HepG2 (cell line): ENCODE results near the gene ASAP2. TPM values are rescaled to one million over a fixed set of nuclear protein-coding genes. Genes with fewer than 3 reads are reported as not detected.

Experiments used
- ARID3A ChIP-seq: IDR thresholded peaks from 2 replicates; pipeline ENCODE4 v1.6.1; 2012; ENCODE audit warnings: low read depth, low read length, improper control_type of control experiment
- ELF3 ChIP-seq: IDR thresholded peaks from 2 replicates; pipeline ENCODE4 v1.6.1; 2016; ENCODE audit warnings: missing genetic modification reagents, missing compliant biosample characterization
- ETS1 ChIP-seq: sonication (generic); formaldehyde crosslinking; IDR thresholded peaks from 2 replicates; pipeline ENCODE4 v1.4.0; 2020; ENCODE audit warnings: missing genetic modification reagents
- GATAD1 ChIP-seq: IDR thresholded peaks from 2 replicates; pipeline ENCODE4 v1.6.1; 2016; ENCODE audit warnings: missing genetic modification reagents, missing compliant biosample characterization
- GPN1 ChIP-seq: sonication (generic); formaldehyde crosslinking; IDR thresholded peaks from 2 replicates; pipeline ENCODE4 v1.5.1; 2020; ENCODE audit warnings: missing genetic modification reagents, borderline replicate concordance
- GZF1 ChIP-seq: sonication (generic); formaldehyde crosslinking; IDR thresholded peaks from 2 replicates; pipeline ENCODE4 v1.5.1; 2020; ENCODE audit warnings: mild to moderate bottlenecking, missing genetic modification reagents
- HNRNPLL ChIP-seq: fragments of 200-400 bp; formaldehyde crosslinking; IDR thresholded peaks from 2 replicates; pipeline ENCODE4 v1.6.1; 2017; ENCODE audit warnings: mild to moderate bottlenecking, low read depth, low read length; ENCODE audit not compliant: poor library complexity, severe bottlenecking
- JARID2 ChIP-seq: sonication (generic); formaldehyde crosslinking; IDR thresholded peaks from 2 replicates; pipeline ENCODE4 v1.8.1; 2023; ENCODE audit warnings: missing genetic modification reagents, inconsistent platforms; ENCODE audit not compliant: insufficient replicate concordance
- KLF15 ChIP-seq: sonication (generic); formaldehyde crosslinking; IDR thresholded peaks from 2 replicates; pipeline ENCODE4 v1.8.1; 2023; ENCODE audit warnings: borderline replicate concordance, mild to moderate bottlenecking, inconsistent platforms, missing genetic modification reagents, mixed read lengths
- NRL ChIP-seq: sonication (generic); formaldehyde crosslinking; IDR thresholded peaks from 2 replicates; pipeline ENCODE4 v1.5.0; 2020; ENCODE audit warnings: missing genetic modification reagents, mild to moderate bottlenecking, moderate library complexity, borderline replicate concordance
- PAX8 ChIP-seq: sonication (generic); formaldehyde crosslinking; IDR thresholded peaks from 2 replicates; pipeline ENCODE4 v1.8.0; 2022; ENCODE audit warnings: mild to moderate bottlenecking, missing genetic modification reagents, borderline replicate concordance
- RFX5 ChIP-seq: IDR thresholded peaks from 2 replicates; pipeline ENCODE4 v1.6.1; 2011; ENCODE audit warnings: low read depth, low read length, improper control_type of control experiment
- U2AF1 ChIP-seq: fragments of 200-400 bp; formaldehyde crosslinking; optimal IDR thresholded peaks from 2 replicates; pipeline ENCODE3; 2017; ENCODE audit warnings: mild to moderate bottlenecking, low read depth, low read length
- YEATS2 ChIP-seq: sonication (generic); formaldehyde crosslinking; IDR thresholded peaks from 2 replicates; pipeline ENCODE4 v1.4.0; 2020; ENCODE audit warnings: missing genetic modification reagents, borderline replicate concordance
- ZNF550 ChIP-seq: sonication (generic); formaldehyde crosslinking; IDR thresholded peaks from 2 replicates; pipeline ENCODE4 v1.4.0; 2020; ENCODE audit warnings: mild to moderate bottlenecking, missing genetic modification reagents, borderline replicate concordance
- ZNF652 ChIP-seq: IDR thresholded peaks from 2 replicates; pipeline ENCODE4 v1.6.1; 2016; ENCODE audit warnings: low read depth, borderline replicate concordance
- ZNF674 ChIP-seq: sonication (generic); formaldehyde crosslinking; IDR thresholded peaks from 2 replicates; pipeline ENCODE4 v1.5.0; 2020; ENCODE audit warnings: low read depth, mild to moderate bottlenecking, missing genetic modification reagents
- ZNF768 ChIP-seq: sonication (generic); formaldehyde crosslinking; IDR thresholded peaks from 2 replicates; pipeline ENCODE4 v1.4.0; 2020; ENCODE audit warnings: missing genetic modification reagents
- polyA plus RNA-seq, 8 experiments: library from polyadenylated mRNA; depleted of rRNA in 3 of 8; stranded (reverse) in 7 of 8; unstranded in 1 of 8; fragments of >200 nt; fragmentation: Illumina TruSeq in 4 of 8; extraction: Trizol in 4 of 8; gene quantifications; 2 replicates each; pipeline versions ENCODE4 v1.2.1 to v1.2.3, GENCODE V29; 2011 to 2016; ENCODE audit warnings: low read depth in 4 of 8, missing spikeins in 1 of 8, mixed read lengths in 1 of 8; ENCODE audit not compliant: insufficient read depth in 1 of 8
- total RNA-seq, 5 experiments: library from RNA; depleted of rRNA; stranded (reverse); fragments of >200 nt; fragmentation: Illumina TruSeq; extraction: Trizol; gene quantifications; 2 replicates each; pipeline ENCODE4 v1.2.3, GENCODE V29; 2016; ENCODE audit warnings: low read depth in 1 of 5
- TF ChIP-seq, protein P1 (sequence below): sonication (generic); formaldehyde crosslinking; IDR thresholded peaks from 2 replicates; pipeline ENCODE4 v1.8.0; 2022; ENCODE audit warnings: low read depth, missing genetic modification reagents
- TF ChIP-seq, protein P2 (sequence below): IDR thresholded peaks from 2 replicates; pipeline ENCODE4 v1.6.1; 2016; ENCODE audit warnings: missing compliant biosample characterization, missing genetic modification reagents, borderline replicate concordance
- TF ChIP-seq, protein P3 (sequence below): sonication (generic); formaldehyde crosslinking; IDR thresholded peaks from 2 replicates; pipeline ENCODE4 v1.8.0; 2022; ENCODE audit warnings: mild to moderate bottlenecking, missing genetic modification reagents, moderate library complexity

The ASAP2 gene
- total and polyA plus RNA-seq, 2 of the 13 experiments (the other 11 are each of a cell fraction or from before 2014, with no cell fraction given) = 7.3 to 22.3 TPM

DNA sequence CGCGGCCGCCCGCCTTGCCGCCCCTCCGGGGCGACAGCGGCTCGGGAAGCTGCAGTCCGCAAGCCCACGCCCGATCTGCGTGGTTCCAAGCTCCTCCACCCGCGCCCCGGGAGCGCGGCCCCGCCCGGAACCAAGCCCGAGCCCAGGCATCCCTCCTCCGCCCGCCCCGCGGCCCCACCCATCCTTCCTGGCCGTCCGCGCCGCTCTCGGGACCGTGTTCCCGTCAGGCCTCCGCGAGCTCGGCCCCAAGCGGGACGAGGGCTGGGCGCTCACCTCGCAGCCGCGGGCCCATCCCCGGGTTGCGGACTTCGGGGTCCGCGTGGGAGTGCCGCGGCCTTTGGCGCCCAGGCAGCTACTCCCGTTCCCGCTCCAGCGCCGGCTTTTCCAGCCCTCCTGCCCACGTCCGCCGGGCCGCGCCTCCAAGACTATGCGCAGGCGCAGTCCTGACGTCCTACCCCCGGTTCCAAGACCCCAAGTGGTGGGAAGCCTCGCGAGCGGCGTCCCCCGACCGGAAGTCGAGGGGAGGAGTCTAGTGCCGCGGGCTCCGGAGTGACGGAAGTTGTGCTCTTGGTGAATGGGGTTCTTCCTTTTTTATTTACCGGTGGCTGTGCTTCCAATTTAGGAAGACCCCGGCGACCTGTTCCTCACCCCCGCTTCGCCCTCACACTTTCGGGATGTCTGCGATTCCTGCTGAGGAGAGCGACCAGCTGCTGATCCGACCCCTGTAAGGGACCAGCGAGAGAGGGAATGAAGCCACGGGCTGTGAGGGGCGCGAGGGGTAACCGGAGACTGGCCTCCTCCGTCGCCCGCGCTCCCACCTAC, 216.7 kb downstream of the ASAP2 start, which contains the start of the genes CPSF3 and ITGB1BP1 (continued):
- TF ChIP-seq ETS1 (CRISPR knock-in tag) = 0 out of 2 replicates have a peak, but pooled peaks have one; percentile 49
- TF ChIP-seq GATAD1 (CRISPR knock-in tag) = peak; percentile 94
- no peak; the same call in 1 of the 2 replicates for TF ChIP-seq PAX8 (CRISPR knock-in tag)
- TF ChIP-seq GPN1 (CRISPR knock-in tag) = no peak
- no peak for TF ChIP-seq KLF15 (CRISPR knock-in tag)
- peak; percentile 40; the same call in 1 of the 2 replicates for TF ChIP-seq ZNF768 (CRISPR knock-in tag)
- TF ChIP-seq, protein P1, sequence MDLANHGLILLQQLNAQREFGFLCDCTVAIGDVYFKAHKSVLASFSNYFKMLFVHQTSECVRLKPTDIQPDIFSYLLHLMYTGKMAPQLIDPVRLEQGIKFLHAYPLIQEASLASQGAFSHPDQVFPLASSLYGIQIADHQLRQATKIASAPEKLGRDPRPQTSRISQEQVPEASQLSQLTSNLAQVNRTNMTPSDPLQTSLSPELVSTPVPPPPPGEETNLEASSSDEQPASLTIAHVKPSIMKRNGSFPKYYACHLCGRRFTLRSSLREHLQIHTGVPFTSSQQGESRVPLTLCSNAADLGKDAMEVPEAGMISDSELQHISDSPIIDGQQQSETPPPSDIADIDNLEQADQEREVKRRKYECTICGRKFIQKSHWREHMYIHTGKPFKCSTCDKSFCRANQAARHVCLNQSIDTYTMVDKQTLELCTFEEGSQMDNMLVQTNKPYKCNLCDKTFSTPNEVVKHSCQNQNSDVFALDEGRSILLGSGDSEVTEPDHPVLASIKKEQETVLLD (CRISPR knock-in tag) = peak; percentile 88
- TF ChIP-seq ARID3A = no peak; the same call in 1 of the 2 replicates
- peak; percentile 61; the same call in 1 of the 2 replicates for TF ChIP-seq GZF1 (CRISPR knock-in tag)
- TF ChIP-seq RFX5 = 0 out of 2 replicates have a peak, but pooled peaks have one; percentile 46
- peak; percentile 94 for TF ChIP-seq YEATS2 (CRISPR knock-in tag)
- TF ChIP-seq JARID2 = peak; percentile 38
- peak; percentile 41 for TF ChIP-seq HNRNPLL
- TF ChIP-seq, protein P2, sequence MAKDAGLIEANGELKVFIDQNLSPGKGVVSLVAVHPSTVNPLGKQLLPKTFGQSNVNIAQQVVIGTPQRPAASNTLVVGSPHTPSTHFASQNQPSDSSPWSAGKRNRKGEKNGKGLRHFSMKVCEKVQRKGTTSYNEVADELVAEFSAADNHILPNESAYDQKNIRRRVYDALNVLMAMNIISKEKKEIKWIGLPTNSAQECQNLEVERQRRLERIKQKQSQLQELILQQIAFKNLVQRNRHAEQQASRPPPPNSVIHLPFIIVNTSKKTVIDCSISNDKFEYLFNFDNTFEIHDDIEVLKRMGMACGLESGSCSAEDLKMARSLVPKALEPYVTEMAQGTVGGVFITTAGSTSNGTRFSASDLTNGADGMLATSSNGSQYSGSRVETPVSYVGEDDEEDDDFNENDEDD (CRISPR knock-in tag) = peak; percentile 86
- peak; percentile 17; the same call in 1 of the 2 replicates for TF ChIP-seq NRL (CRISPR knock-in tag)
- no peak for TF ChIP-seq ZNF674 (CRISPR knock-in tag)
- TF ChIP-seq U2AF1 = peak; percentile 38
- TF ChIP-seq ZNF652 = no peak
- TF ChIP-seq ELF3 (CRISPR knock-in tag) = peak; percentile 82; the same call in 1 of the 2 replicates
- TF ChIP-seq, protein P3, sequence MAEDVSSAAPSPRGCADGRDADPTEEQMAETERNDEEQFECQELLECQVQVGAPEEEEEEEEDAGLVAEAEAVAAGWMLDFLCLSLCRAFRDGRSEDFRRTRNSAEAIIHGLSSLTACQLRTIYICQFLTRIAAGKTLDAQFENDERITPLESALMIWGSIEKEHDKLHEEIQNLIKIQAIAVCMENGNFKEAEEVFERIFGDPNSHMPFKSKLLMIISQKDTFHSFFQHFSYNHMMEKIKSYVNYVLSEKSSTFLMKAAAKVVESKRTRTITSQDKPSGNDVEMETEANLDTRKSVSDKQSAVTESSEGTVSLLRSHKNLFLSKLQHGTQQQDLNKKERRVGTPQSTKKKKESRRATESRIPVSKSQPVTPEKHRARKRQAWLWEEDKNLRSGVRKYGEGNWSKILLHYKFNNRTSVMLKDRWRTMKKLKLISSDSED (CRISPR knock-in tag) = 0 out of 2 replicates have a peak, but pooled peaks have one; percentile 23
- no peak for TF ChIP-seq ZNF550 (CRISPR knock-in tag)
